ENCODE measurements around the gene CMPK1.
"Not testable (repeated sequence)": the region's sequence is repeated elsewhere in the genome, so short reads cannot be mapped to it uniquely, and the experiment has no call there.

CMPK1 gene

DNA sequence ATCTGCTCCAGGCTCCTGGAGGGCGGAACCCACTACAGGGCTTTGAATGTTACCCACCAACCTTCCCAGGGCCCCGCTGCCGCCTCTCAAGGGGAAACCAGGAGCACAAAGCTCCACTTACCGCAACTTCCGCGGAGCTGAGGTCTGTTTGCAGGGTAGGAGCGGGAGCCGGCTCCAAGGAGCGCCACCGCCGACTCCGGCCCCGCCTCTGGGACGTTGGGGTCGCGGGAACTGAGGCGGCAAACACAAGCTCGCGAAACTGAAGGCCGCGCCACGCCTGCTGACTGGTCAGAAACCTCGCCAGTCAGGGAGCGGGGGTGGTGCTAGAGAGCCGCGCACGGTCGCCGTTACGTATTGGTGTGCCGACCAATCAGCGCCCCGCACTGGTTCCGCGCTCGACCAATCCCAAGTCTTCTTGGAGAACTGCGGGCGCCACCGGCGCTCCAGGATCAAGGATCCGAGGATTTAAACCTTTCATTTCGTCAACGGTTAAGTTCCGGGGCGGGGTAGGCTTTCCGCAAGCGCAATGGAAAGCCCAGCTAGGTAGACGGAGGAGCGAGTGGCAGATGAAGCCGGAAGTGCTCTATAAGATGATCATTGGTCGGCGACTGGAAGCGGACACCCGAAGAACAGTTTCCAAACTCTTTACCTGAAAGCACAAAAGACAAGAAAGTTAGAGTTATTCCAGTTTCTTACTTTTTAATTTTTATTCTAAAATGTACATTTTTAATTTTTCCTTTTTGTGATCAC is 19.5 kb upstream of the CMPK1 start, which contains the start of gene STIL:
STIL (minus strand) TSS at position 233 of the 750 bp plus-strand sequence. CDS start 3,828 bp downstream, outside the sequence.
- TF ChIP-seq, protein P1, sequence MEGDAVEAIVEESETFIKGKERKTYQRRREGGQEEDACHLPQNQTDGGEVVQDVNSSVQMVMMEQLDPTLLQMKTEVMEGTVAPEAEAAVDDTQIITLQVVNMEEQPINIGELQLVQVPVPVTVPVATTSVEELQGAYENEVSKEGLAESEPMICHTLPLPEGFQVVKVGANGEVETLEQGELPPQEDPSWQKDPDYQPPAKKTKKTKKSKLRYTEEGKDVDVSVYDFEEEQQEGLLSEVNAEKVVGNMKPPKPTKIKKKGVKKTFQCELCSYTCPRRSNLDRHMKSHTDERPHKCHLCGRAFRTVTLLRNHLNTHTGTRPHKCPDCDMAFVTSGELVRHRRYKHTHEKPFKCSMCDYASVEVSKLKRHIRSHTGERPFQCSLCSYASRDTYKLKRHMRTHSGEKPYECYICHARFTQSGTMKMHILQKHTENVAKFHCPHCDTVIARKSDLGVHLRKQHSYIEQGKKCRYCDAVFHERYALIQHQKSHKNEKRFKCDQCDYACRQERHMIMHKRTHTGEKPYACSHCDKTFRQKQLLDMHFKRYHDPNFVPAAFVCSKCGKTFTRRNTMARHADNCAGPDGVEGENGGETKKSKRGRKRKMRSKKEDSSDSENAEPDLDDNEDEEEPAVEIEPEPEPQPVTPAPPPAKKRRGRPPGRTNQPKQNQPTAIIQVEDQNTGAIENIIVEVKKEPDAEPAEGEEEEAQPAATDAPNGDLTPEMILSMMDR (IDR thresholded peaks at IDR 0.05; ENCODE audit: low read depth, low read length, missing control alignments) = no peak
- peak within 1 kb of the TSS; percentile 93 for H3K4me3 ChIP-seq (ENCODE audit: low read depth, low read length)
- in situ Hi-C loops (cut with HindIII; ENCODE audit: low sequenced_read_pairs) = no loop called here
- peak; percentile 99 for DNase-seq (ENCODE audit: low read depth)

GRCh38 chr1:47317841-47318240 is 15.7 kb upstream of the CMPK1 start:
- no peak overlapping the region for H3K4me3 ChIP-seq (ENCODE audit: low read depth, low read length)
- DNase-seq (ENCODE audit: low read depth) = no peak
- TF ChIP-seq, protein P1 (IDR thresholded peaks at IDR 0.05; ENCODE audit: low read depth, low read length, missing control alignments) = no peak
- in situ Hi-C loops (cut with HindIII; ENCODE audit: low sequenced_read_pairs) = no loop called here

- H3K4me3 ChIP-seq (ENCODE audit: low read depth, low read length); DNase-seq (ENCODE audit: low read depth); in situ Hi-C loops (cut with HindIII; ENCODE audit: low sequenced_read_pairs): not testable (repeated sequence)
These were observed 13.6 kb upstream of the CMPK1 start for GRCh38 chr1:47319968-47320367.

DNA sequence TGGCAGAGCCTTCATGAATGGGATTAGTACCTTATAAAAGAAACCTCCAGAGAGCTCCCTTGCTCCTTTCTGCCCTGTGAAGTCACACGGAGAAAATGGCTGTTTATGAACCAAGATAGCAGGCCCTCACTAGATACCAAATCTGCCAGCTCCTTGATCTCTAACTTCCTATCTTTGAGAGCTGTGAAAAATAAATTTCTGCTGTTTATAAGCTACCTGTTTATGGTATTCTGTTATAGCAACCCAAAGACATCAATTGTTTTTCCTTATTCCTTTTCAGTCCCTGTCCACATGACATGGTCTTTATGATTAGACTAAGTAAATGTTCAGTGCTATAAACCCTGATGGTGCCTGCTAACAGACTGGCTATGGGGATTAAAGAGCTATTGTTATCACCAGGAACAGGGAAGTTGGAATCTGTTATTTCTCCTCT is 10.0 kb upstream of the CMPK1 start:
- H3K4me3 ChIP-seq (ENCODE audit: low read depth, low read length) = no peak overlapping the region
- no peak for DNase-seq (ENCODE audit: low read depth)
- TF ChIP-seq, protein P1 (IDR thresholded peaks at IDR 0.05; ENCODE audit: low read depth, low read length, missing control alignments) = no peak
- in situ Hi-C loops (cut with HindIII; ENCODE audit: low sequenced_read_pairs) = no loop called here

DNA sequence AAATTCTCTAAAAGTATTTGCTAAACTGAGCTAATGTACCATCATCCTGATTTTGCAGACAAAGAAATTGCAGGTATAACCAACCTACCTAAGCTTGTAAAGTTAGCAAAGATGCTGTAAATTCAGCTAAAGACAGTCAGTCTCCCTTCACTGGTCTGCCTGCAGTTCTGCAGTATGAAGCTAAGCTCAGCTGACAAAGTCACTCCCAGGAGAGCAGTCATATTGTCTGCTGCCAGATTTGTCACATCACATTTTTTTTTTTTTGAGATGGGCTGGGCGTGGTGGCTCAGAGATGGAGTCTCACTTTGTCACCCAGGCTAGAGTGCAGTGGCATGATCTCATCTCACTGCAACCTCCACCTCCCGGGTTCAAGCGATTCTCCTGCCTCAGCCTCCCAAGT is 8.9 kb upstream of the CMPK1 start:
- in situ Hi-C loops (cut with HindIII; ENCODE audit: low sequenced_read_pairs) = no loop called here
- H3K4me3 ChIP-seq (ENCODE audit: low read depth, low read length) = no peak overlapping the region
- DNase-seq (ENCODE audit: low read depth) = no peak
- TF ChIP-seq, protein P1 (IDR thresholded peaks at IDR 0.05; ENCODE audit: low read depth, low read length, missing control alignments) = no peak

GRCh38 chr1:47325528-47325927 is 8.1 kb upstream of the CMPK1 start:
- H3K4me3 ChIP-seq (ENCODE audit: low read depth, low read length) = no peak overlapping the region
- no peak for DNase-seq (ENCODE audit: low read depth)
- in situ Hi-C loops (cut with HindIII; ENCODE audit: low sequenced_read_pairs) = no loop called here
- TF ChIP-seq, protein P1 (IDR thresholded peaks at IDR 0.05; ENCODE audit: low read depth, low read length, missing control alignments) = no peak

GRCh38 chr1:47326271-47326670 is 7.3 kb upstream of the CMPK1 start:
- in situ Hi-C loops (cut with HindIII; ENCODE audit: low sequenced_read_pairs) = no loop called here
- H3K4me3 ChIP-seq (ENCODE audit: low read depth, low read length) = no peak overlapping the region
- TF ChIP-seq, protein P1 (IDR thresholded peaks at IDR 0.05; ENCODE audit: low read depth, low read length, missing control alignments) = no peak
- no peak for DNase-seq (ENCODE audit: low read depth)

Measured in astrocyte of the cerebellum (primary cell).